Measurements from ENCODE around the gene NUP210.
"Not testable (repeated sequence)": the region's sequence is repeated elsewhere in the genome, so short reads cannot be mapped to it uniquely, and the experiment has no call there.

NUP210 gene

DNA sequence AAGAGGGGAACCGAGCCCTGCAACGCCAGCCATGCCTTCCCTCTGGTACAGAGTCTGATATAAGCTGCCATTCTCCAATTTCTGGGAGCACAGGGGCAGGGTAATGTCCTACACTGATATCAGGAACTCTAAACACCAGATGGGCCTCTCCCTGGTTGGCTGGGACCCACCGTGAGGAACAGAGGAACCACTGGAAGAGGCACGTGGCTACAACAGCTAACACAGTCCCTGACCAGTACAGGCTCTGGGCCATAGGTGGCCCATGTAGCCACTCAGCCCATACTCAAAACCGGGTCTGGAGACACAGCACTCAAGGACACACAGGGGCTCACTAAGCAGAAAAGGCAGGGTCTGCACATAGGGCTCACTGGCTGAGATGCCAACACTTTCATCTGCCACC is 13.9 kb downstream of the NUP210 start:
- no peak for DNase-seq (ENCODE audit: low read depth in 2 of 2)

DNA sequence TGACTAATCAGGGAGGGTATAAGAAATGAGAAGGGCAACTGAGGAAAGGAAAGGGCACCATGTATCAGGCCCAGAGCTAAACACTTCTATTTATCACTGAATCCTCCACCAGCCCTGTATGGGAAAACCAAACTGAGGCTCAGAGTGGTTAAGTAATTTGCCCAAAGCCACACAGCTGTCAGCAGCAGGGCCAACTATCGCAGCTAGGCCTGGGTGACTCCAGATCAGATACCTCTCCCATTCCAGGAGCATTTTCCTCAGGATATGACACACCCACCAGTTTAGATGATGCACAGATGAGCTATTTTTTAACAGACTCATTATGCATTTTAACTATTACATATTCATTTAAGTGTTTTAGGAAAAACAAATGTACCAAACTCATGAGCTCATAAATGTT is 14.5 kb downstream of the NUP210 start:
- DNase-seq (ENCODE audit: low read depth in 2 of 2): no peak

DNA sequence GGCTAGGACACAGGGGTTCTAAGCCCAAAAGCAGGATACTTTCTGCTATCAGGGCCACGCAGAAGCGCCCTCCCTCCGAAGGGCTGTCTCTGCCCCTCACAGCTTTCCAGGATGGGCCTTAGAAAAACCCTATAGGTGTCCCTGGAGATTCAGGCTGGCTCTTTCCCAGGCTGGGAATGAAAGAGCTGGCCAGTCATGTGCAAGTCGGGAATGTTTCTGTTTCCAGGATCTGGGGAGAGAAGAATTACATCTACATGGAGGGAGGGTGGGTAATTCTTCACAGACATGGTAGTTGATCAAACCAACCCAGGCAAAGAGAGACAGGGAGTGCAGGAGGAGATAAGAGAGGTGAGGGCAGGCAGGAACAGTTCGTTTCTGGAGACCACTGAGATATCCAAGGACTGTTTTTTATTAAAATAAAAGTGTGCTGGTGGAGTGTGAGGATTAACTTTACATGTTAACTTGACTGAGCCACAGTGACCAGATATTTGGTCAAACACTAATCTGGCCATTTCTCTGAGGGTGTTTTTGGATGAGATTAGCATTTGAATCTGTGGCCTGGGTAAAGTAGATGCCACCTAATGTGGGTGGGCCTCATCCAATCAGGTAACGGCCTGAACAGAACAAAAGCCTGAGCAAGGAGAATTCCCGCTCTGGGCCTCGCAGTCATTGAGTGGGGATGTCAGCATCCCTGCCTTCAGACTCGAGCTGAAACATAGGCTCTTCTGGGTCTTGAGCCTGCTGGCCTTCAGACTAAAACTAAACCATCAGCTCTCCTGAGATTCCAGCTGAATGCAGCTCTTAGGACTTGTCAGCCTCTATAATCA is 15.3 kb downstream of the NUP210 start:
- DNase-seq (ENCODE audit: low read depth in 2 of 2): no peak

DNA sequence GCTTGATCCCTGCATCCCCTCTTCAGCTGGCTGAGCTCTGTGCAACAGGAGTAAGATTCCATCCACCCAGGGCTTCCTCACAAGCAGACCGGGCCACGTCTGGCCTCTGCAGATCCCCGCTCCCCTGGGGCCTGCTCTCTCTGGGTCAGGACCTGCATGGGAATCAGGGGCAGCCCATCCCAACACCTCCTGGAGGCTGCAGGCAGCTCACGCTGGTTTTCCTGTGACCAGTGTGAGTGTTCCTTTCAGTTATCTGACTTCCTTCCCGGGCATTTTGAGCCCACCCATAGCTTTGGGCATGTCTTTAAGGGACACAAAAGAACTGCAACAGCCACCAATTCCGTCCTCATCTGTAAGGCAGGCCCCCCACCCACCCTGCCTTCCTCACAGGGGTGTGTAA is 16.3 kb downstream of the NUP210 start:
- DNase-seq (ENCODE audit: low read depth in 2 of 2): no peak

DNA sequence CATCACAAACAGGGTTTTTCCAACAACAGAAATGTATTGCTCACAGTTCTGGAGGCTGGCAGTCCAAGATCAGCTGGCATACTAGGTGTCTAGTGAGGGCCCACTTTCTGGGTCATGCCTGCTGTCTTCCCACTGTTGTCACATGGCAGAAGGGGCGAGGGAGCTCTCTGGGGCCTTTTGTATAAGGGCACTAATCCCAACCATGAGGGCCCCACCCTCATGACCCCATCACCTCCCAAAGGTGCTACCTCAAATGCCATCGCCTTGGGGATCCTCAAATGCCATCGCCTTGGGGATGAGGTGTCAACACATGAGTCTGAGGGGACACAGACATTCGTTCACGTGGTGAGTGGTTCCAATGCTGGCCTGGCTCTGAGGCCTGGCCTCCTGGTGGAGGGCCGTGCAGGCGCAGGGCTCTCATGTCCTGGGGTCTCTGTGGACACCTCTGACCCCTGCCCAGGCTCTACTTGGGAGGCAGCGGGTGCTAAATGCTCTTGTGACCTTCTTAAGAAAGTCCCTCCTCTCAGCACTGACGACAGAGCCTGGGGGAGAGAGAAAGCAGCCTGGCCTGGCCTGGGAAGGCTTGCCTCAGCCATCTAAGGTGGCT is 16.8 kb downstream of the NUP210 start:
- no peak for DNase-seq (ENCODE audit: low read depth in 2 of 2)

DNA sequence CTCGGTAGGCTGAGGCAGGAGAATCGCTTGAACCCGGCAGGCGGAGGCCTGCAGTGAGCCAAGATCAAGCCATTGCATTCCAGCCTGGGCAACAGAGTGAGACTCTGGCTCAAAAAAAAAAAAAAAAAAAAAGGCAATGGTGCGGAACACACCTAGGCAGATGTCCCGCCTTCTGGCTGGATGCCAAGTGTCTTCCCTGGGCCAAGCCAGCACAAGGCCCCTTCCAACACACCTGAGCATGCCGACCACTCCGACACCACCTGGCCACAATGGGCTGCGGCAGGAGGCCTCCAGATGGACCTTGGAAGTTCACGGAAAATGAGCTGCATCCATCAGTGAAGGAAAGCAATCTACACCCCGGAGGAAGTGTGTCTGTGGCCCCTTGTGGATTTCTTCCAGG is 19.0 kb downstream of the NUP210 start:
- DNase-seq (ENCODE audit: low read depth in 2 of 2): no peak

DNA sequence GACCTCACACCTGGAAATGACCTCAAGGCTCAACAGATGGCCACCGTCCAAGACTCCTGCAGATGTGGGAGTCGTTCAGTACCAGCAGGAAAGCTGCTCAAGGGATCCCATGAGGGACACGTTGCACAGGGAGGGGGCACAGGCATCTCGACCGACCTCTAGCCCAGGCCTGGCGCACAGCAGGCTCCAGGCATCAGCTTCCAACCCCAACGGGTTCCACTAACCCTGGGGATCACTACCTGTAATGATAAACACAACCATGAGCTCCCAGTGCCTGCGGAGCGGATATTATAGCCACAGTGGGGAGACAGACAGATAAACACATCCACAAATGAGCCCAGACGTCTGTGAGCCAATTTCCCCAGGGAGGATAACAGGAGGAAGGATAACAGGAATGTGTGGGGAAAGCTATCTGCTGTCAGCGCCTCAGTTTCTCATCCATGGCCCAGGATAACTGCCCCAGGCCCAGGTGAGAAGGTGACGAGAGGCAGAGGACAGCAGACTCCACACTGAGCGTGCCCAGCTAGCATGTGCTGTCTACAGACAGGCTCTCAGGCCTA is 19.9 kb downstream of the NUP210 start:
- no peak for DNase-seq (ENCODE audit: low read depth in 2 of 2)

DNA sequence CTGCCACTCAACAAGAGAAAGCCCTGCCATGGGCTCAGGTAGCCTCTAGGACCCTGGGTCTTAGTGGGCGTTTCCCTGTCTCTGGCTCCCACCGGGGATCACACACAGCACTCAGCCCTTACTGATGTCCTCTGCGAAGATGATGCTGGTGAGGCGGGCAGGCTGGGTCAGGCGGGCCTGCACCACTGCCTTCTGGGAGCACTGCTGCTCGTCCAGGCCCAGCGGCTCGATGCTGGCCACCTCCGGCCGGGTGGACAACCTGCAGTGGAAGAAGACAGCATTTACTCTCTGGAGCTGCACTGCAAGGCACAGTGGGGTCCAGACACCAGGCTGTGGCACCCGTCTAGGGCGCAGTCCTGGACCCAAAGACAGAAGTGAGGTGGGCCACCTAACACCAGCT is 20.5 kb downstream of the NUP210 start:
- no peak for DNase-seq (ENCODE audit: low read depth in 2 of 2)

DNA sequence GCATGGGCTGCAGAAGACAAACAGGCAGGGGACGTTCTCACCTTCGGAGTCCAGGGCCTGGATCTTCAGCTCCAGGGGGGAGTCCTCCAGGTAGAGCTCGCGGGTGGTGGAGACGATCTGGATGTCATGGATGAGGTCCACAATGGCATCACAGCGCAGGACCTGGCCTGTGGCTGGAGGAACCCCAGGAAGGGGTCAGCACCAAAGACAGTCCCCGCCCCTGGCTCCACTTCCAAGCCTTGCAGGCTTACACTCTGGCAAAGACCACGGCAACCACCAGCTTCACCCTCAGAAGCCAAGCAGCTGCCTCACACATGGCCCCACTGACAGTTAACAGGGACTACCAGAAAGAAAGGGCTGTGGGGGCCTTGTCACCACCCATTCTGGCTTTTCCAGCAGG is 22.8 kb downstream of the NUP210 start:
- DNase-seq (ENCODE audit: low read depth in 2 of 2): no peak

DNA sequence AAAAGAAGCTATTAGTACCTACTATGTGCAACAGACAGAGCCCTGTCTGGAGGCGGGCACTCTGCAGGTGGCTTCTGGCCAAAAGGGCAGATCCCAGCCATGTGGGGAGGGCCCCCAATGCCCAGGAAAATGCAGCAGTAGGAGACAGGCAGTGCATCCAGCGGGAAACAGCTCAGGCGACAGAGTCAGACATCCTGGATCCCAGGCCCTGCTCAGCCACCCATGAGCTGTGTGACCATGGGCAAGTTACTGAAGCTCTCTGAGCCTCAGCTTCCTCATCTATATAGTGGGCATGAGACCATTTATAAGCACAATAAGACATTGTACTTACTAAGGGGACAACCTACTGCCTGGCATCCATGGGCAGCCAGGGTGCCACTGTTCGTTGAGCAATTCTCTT is 25.8 kb downstream of the NUP210 start:
- no peak for DNase-seq (ENCODE audit: low read depth in 2 of 2)

DNA sequence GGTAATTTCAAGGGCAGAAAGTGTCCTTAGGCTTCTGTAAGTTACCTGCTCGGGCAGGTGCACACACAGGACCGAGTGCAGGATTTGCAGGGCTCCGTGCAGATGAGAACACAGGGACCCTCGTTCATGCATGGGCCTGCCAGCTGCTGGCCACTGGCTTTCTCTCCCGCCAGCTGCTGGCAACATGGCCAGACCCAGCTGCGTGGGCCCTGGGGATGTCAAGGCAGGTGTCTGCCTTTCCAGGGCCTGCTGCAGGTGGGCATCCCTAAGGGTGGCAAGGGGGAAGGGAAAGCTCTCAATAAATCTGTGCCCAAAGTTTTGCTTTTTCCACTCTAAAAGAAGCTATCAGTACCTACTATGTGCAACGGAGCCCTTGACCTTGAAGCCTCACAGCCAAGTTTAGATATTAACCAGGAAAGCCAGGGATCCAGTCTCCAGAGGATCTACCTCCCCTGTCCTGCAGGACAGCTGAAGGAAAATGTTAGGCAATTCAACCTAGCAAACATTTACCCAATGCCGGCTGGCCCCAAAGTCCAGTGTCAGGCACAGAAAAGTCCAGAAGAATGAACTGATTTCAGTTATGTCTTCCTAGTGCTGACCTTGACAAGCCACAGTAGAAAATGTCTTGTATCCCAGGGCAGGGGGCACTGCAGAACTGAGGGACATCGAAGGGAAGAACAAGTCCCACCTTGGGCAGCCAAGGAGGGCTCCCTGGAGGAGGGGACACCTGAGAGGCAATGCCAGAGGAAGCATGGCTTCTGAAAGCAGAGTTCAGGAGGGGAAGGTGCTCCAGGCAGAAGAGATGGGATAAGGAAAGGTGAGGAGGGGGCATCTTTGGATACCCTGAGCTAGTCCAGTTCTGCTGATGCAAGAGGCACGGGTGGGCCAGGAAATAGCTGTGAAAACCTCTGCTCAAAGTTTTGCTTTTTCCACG is 26.4 kb downstream of the NUP210 start:
- no peak for DNase-seq (ENCODE audit: low read depth in 2 of 2)

DNA sequence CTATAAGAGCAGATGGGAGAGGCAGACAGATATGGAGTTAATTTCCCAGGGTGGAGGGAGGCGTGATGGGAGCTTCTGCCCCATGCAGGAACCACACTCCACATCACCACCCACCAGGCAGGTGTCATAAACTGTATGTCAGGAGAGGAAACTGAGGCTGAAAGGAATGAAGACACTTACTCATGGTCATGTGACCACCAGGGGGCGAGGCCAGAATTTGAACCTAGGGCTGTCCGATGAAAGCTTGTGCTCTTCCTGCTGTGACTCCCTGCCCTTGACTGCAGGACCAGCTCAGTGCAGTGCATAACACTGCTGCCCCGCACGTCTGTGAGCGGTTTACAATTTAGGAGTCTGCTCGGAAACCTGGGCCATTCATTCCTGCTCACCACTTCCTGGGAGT is 28.8 kb downstream of the NUP210 start:
- DNase-seq (ENCODE audit: low read depth in 2 of 2): no peak

DNA sequence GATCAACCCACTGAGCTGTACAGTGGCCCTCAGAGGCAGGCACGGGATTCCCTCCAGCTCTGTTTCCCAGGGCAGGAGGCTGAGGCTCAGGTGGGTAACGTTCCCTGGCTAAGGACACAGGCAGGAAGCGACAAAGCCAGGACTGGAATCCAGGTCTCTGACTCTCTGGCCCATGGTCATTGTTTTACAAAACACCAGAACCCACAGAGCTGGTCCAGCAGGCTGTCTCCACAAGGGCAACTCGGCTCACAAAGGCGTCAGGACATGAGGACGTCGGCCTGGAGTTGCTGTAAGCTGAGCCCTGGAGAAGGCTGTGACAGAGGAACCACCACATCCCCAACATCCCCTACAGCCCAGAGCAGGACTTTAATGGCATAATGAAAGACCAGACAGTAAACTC is 30.7 kb downstream of the NUP210 start:
- no peak for DNase-seq (ENCODE audit: low read depth in 2 of 2)

DNA sequence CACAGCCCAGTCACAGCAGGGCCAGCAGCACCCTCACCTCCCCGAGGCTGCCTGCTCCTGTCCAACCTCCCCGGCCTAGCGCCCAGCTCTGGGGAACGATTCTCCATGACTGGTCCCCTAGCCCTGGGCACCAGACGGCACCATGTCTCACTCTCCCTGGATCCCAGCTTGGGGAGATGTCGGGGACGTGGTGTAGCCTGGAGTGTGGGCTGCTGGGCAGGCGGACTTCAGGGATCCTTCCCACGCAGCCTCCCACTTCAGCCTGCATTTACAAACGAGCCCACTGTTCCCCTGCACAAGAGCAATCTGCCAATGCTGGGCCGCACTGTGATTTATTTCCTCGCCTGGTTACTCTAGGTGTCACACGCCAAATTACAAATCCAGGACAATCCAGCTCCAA is 31.3 kb downstream of the NUP210 start:
- DNase-seq (ENCODE audit: low read depth in 2 of 2): no peak

DNA sequence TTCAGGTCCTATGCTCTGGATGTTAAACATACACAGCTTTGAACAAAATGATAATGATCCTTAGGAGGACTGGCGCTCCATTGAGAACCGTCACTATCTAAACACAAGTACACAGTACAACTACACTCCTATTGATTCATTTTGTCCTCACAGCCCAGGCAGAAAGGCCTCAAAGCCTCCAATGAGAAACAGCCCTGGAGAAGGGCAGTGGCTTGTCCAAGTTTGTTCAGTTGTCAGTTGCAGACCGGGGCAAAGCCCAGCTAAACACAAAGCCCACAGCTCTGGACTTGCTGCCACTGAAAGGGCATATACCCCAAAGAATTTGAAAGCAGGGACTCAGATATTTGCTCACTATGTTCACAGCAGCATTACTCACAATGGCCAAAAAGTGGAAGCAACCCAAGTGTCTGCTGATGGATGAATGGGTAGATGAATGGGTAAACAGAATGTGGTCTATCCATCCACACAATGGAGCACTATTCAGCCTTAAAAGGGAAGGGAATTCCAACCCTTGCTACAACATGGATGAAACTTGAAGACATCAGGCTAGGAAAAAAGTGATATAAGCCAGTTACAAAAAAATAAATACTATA is 34.7 kb downstream of the NUP210 start:
- no peak for DNase-seq (ENCODE audit: low read depth in 2 of 2)

DNA sequence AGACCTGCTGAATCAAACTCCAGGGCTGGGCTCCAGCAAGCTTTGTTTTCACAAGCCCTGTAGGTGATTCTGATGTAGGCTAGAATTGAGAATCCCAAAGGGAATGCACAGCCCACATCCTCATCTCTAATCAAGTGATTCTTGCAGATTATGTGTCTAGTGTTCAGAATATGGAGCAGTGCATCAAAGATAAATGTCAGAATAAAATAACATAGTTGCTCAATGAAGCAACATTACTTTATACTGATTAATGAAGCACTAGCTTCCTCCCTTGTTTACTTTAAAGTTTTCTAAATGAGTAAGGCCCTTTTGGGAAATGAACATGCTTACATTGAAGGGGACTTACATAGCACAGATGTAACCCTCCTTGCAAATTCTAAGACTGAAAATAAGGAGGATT is 39.2 kb downstream of the NUP210 start:
- DNase-seq (ENCODE audit: low read depth in 2 of 2): no peak

DNA sequence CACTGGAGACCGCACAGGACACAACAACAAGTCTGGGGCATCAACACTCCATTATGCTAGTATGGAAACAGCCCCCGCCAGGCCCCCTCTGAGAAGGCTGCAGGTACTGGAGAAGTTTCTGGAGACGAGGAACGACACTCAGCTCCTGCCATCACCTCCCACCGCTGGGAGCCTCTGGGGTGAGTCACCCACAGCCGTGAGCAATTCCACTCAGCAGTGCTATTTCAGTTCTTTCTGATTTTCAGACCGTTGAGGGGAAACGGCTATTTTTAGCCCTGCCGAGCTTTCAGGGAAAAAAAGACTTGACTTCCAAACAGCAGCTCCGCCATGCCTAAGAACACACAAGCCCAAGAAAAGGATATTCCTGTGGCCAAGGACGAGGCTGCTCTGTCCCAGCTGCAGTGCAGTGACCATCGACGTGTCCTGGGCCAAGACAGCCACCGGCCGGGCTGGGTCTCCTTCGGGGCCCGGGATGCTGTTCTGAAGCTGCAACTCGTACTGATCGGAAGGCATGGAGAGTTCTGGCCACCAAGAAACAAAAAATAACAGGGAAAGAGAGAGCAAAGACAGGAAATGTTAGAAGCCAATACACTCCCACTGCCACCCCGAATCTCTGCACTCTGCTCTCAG is 40.8 kb downstream of the NUP210 start:
- DNase-seq (ENCODE audit: low read depth in 2 of 2): no peak

DNA sequence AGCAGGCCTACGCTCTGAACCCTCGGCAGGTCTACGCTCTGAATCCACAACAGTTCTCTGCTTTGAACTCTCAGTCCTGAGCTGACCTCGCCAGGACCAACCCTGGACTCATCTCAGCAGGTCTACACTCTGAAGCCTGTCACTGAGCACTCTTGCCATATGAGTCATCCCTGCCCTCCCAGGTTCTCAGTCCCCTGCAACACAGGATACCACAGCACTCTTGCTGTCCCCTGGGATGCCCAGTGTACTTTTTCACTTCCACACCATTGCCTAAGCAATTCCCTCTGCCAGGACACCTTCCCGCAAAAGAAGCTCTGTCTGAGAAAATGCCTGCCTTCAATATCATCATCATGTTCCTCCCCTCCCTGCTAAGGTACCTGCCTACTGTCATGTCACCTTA is 42.0 kb downstream of the NUP210 start:
- DNase-seq (ENCODE audit: low read depth in 2 of 2): no peak

DNA sequence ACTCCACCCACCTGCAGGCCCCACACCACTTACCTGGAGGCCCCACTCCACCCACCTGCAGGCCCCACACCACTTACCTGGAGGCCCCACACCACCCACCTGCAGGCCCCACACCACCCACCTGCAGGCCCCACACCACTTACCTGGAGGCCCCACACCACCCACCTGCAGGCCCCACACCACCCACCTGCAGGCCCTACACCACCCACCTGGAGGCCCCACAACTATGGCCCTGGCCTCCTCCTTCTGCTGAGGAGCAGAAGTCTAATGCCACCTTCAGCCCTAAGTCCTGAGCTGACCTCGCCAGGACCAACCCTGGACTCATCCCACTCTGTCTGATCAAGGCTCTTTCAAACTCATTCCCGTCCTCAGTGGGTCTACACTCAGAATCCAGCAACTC is 42.4 kb downstream of the NUP210 start:
- DNase-seq (ENCODE audit: low read depth in 2 of 2): not testable (repeated sequence)

DNA sequence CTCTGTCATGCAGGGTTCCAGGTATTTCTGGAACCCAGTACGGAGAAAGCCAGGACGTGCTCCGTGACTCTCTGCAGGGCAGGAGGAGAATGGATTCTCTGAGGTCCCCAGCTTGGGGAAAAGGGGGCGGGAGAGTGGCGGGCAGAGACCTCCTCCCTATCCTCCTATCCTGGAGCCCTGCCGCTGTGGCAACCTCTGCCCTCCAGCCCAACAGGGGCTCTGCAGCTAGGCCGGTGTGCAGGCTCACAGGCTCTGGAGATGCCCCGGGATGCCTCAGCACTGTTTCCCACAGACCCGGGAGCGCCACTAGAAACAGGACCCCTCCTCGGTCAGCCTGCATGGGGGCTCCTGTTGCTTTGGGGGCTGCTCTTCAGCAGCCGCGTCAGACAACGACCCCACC is 43.1 kb downstream of the NUP210 start:
- DNase-seq (ENCODE audit: low read depth in 2 of 2): no peak

DNA sequence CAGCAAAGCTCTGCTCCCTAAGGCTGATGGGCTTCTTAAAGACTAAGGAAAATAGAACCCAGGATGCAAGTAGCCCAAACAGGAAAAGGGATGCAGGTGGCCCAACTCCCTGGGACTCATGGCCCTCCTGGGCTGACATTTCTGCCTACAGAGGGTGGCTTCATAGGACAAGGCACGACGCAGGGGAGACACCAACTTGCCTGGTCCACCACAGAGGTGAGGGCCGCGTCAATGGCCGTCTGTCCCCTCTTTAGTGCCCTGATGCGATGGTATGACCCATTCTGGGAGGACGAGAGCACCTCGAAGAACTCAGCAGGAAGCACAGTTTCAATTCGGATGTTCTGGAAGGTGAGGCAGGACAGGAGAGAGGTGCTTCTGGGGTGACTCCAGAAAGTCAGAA is 44.0 kb downstream of the NUP210 start:
- DNase-seq (ENCODE audit: low read depth in 2 of 2): no peak

All from activated CD4-positive, alpha-beta T cell treated with anti-CD3 and anti-CD28 coated beads for 24 hours (primary cell).